Fibroblast of the aortic adventitia (primary cell): ENCODE results near the gene METTL23. TPM values are rescaled to one million over a fixed set of nuclear protein-coding genes. Genes with fewer than 3 reads are reported as not detected.
"Not testable (repeated sequence)": the region's sequence is repeated elsewhere in the genome, so short reads cannot be mapped to it uniquely, and the experiment has no call there.

ENCODE experiments used
- DNase-seq: peaks from one replicate; pipeline ENCODE4 v3.0.0-alpha.2; 2010; ENCODE audit warnings: low read depth
- H3K4me3 ChIP-seq: 2 replicates; pipeline ENCODE4 v1.5.1; 2011; ENCODE audit warnings: low read depth, mild to moderate bottlenecking, control low read depth, low read length, moderate library complexity
- CTCF ChIP-seq: IDR thresholded peaks from 2 replicates; pipeline ENCODE4 v1.5.1; 2011; ENCODE audit warnings: mild to moderate bottlenecking, low read length, control low read depth, inconsistent platforms; ENCODE audit not compliant: insufficient read depth
- total RNA-seq: library from RNA; depleted of rRNA; stranded (reverse); fragments of >200 nt; gene quantifications from 2 replicates; pipeline ENCODE4 v1.2.3, GENCODE V29; 2012; ENCODE audit warnings: low replicate concordance

METTL23 gene
- total RNA-seq, 1 donor, result 29.1 TPM

DNA sequence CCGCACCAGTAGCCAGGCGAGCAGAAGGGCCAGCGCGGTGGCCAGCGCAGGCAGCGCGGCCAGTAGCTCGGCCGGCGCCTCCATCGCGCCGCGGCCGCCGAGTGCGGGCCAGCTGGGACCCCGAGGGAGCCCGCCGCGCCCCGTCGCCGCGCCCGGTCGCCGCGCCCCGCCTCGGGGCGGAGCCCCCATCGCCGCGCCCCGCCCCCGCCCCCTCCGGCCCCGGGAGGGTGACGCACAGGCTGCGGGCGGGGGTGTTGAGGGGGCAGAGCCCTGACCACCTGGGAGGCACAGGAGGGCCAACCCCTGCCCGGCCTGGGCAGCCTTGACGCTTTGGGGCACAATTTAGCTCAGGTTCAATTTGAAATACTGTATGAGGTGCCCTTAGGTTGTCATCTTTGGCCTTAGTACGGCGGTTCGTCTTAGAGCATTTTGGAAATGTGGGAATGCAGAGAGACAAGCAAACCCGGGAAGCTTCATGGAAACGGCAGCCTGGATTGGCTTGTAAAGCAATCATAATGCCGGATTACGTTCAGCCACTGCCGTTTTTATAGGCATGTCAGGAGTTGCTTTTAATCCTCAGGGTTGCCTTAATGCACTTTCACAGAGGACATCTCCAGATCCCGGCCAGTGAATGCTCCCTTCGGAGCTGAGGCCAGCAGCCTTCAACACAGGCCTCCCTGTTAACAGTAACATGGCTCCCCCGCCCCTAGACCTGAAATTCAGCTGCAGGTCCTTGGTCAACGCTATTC is 15.6 kb upstream of the METTL23 start, which contains the start of gene MXRA7:
TSS of gene MXRA7 (minus strand) at position 103 of the 749 bp plus-strand sequence. CDS start at position 84, 19 bp downstream.
- TF ChIP-seq CTCF, result no peak
- peak within 1 kb of the TSS; percentile 91 for H3K4me3 ChIP-seq
- peak; percentile 61 for DNase-seq

DNA sequence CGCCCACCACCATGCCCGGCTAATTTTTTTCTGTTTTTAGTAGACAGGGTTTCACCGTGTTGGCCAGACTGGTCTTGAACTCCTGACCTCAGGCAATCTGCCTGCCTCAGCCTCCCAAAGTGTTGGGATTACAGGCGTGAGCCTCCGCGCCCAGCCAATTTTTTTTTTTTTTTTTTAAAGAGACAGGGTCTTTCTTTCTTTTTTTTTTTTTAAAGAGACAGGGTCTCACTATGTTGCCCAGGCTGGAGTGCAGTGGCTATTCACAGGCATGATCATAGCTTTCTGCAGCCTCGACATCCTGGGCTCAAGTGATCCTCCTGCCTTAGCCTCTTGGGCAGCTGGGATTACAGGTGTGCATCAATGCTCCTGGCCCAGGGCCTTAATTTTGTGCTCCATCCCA is 14.3 kb upstream of the METTL23 start:
- not testable (repeated sequence) for DNase-seq, H3K4me3 ChIP-seq

GRCh38 chr17:76713765-76714164 is 12.9 kb upstream of the METTL23 start:
- no peak for DNase-seq
- TF ChIP-seq CTCF, result no peak
- no peak overlapping the region for H3K4me3 ChIP-seq

GRCh38 chr17:76714336-76714735 is 12.3 kb upstream of the METTL23 start:
- no peak overlapping the region for H3K4me3 ChIP-seq
- no peak for DNase-seq
- no peak for TF ChIP-seq CTCF

GRCh38 chr17:76714822-76715495 is 11.7 kb upstream of the METTL23 start:
- TF ChIP-seq CTCF, result peak; percentile 83
- DNase-seq, result peak; percentile 76
- no peak overlapping the region for H3K4me3 ChIP-seq

- TF ChIP-seq CTCF, result no peak
- no peak overlapping the region for H3K4me3 ChIP-seq
- DNase-seq, result no peak
Observed at GRCh38 chr17:76715496-76715830, 11.2 kb upstream of the METTL23 start.

DNA sequence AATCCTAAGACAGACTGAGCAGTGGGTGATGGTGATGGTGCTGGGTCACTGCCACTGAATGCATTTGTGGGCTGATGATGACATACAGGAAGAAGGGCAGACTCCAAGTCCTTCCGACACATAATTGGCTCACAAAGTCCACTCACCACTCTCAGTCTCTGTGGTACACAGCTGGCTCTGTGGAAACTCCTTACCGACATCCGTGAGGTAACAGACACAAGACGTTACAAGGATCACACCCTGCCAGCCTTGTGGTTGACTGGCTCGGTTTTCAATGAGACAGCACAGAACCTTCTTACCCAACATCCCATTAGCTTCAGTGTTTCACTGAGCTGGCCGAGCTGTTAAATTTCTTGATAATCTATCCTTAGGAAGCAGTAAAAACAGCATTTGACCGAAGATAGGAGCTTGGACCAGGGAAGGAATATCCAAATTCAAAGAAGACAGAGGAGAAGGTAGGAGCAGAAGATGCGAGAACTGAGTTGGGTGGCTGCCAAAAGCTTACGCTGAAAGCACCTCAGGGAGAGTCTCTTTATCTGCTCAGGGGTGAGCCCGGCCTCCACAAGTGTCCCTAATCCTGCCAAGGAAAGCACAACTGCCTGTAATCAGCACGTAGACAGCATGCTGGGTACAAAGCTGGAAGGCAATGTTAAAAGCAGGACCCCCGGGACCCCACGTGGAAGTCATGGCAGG is 10.3 kb upstream of the METTL23 start:
- peak overlapping the region; percentile 23 for H3K4me3 ChIP-seq
- TF ChIP-seq CTCF, result no peak
- peak; percentile 100 for DNase-seq
